HG02852 (cell line): Measurements from ENCODE around the gene EEIG2.

Source experiments
- ATAC-seq: cut with Tn5 transposase; IDR thresholded peaks from one replicate; pipeline ENCODE4 v1.9.1; 2021; ENCODE audit warnings: mild to moderate bottlenecking, moderate library complexity; ENCODE audit not compliant: unreplicated experiment

Gene EEIG2

DNA sequence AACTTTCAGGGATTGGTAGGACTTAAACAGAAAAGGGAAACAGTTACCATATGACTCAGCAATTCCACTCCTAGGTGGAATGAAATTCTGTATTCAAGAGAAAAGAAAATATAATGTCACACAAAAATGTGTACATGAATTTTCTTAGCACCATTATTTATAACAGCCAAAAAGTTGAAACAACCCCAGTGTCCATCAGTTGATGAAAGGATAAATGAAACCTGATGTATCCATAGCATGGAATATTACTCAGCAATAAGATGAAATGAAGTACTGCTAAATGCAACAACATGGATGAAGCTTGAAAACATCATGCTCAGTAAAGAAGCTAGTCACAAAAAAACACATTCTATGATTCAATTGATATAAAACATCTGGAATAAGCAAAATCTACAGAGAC lies 15.5 kb downstream of the EEIG2 start:
- ATAC-seq: no peak

- ATAC-seq: no peak
Measured at GRCh38 chr1:108583757-108584427, 24.0 kb downstream of the EEIG2 start.

DNA sequence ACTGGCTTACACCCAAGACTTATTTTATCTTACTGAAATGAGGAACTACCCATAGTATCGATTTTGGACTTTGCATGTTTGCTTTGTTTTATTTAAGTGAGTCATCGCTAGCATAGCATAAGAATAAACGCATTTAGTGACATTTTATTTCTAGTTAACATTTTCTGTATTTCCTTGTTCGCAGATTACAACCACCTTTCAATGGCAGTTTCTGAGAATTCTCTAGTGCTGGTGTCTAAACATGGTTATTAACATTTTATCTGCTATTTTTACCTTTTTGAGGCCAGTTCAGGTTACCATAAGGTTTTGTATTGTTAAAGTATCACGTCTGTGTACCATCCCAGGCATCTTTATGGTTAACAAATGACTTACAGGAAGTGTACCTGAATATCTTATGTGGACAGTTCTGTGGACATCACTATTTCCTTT lies 24.5 kb downstream of the EEIG2 start:
- ATAC-seq: no peak

- no peak for ATAC-seq
Measured at GRCh38 chr1:108585313-108585712, 25.4 kb downstream of the EEIG2 start.

GRCh38 chr1:108590441-108590840 lies 30.5 kb downstream of the EEIG2 start:
- no peak for ATAC-seq

DNA sequence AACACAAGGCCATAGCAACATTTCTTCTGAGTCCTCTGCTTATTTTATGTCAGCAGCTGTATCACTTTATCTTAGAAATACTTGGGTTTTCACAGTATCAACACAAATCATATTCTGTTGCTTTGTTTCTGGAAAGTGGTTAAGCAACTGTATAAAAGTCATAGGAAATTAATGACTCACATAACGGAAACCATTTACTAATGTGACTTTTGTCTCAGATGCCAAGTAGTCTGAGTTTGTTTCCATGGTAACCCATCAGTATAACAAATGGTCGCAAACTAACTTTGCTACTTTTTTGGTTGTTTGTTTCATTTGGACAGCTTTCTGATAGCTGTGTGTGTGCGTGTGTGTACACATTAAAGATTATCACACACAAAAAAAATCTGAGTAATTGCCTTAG lies 31.1 kb downstream of the EEIG2 start:
- ATAC-seq: no peak

- no peak for ATAC-seq
Measured at GRCh38 chr1:108591466-108591865, 31.6 kb downstream of the EEIG2 start.

DNA sequence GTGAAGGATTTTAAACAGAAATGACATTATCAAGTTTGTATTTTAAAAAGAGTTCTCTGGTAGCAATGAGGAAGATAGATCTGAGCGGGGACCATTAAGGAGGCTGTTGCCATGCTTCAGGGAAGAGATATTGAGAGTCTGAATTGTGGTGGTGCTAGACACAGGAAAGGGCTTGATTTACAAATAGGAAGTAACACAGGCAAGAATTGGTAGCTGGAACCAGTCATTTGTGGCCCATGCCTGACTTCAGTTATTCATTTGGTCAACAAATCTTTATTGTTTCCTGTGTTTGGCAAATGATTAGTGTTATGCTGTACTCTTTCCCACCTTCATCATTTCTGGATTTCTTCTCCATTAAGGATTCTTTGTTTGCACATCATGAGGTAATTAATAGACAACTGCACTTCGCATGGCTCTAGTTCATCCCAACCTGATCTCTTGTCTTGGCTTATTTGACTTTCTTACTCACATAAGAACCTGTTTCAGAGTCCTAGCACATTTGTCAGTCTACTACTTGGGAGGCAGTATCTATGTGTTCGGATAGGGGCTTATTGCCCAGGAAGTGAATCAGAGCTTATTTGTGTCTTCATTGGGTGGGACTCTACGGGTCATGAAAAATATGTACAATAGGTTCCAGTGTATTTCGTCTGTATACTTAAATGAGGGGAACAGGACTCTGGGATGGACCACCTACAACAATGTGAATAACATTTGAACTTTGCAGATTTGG lies 32.3 kb downstream of the EEIG2 start:
- ATAC-seq: no peak

DNA sequence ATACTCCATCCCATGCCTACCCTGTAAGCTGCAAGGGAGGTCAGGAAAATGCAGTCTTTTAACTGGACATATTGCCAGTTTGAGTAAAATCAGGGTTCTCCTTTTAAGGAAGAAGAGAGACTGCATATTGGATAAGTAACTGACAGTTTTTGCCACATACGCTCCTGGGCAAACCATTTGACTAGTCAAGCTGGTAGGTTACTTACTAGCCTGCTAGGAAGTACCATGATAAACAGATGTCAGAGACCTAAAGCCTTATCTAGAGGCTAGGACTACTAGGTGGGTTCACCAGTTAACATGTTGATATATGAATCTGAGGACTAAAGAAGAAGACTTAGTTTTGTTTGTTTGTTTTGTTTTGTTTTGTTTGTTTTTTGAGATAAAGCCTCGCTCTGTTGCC lies 33.5 kb downstream of the EEIG2 start:
- no peak for ATAC-seq

DNA sequence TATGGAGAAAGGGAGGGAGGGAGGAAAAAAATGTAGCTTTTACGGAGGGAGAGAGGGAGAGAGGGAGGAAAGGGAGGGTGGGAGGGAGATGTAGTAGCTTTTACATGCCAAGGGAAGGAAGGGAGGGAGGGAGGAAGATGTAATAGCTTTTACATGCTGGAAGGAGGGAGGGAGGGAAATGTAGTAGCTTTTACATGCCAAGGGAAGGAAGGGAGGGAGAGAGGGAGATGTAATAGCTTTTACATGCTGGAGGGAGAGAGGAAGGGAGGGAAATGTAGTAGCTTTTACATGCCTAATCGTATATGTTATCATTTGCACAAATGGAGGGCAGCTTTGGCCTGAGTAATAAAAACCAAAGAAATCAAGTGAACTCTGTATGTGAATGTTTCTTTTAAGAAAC lies 35.6 kb downstream of the EEIG2 start:
- ATAC-seq: no peak

GRCh38 chr1:108597041-108597440 lies 37.1 kb downstream of the EEIG2 start:
- no peak for ATAC-seq

DNA sequence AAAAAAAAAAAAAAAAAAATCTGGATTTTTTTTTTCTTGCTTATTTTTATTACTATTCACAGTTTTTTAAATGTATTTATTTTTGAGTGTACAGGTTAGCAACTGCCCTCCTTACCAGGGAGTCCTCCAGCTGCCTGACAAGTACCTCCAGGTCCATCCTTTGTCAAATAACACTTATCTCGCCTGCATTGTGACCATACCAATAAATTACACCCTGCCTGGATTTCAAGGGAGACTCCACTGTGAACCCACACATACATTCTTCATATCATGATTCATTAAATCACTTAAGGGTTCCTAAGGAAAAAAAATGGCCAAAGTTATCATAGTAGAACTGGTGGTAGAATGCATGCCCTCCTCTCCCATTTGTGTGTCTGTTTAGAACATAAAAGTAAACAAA lies 38.4 kb downstream of the EEIG2 start:
- ATAC-seq: no peak

DNA sequence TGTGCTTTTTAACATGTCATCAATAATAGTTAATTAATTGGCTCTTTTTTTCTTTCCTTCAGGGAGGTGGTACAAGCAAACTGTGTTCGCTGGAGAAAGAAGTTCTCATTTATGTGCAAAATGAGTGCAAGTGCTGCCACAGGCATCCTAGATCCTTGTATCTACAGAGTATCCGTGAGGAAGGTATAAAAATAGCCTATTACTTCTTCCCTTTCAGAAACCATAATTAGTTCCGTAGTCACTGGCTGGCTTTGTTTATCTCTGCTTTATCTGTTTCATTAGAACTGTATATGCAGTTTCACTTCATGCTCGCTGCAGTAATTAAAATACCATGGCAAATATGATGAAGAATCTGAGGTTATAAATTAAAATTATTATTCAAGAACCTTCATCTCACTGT lies 40.6 kb downstream of the EEIG2 start:
- no peak for ATAC-seq

GRCh38 chr1:108601708-108602410 lies 42.0 kb downstream of the EEIG2 start:
- no peak for ATAC-seq

GRCh38 chr1:108605633-108606032 lies 45.7 kb downstream of the EEIG2 start:
- ATAC-seq: no peak

DNA sequence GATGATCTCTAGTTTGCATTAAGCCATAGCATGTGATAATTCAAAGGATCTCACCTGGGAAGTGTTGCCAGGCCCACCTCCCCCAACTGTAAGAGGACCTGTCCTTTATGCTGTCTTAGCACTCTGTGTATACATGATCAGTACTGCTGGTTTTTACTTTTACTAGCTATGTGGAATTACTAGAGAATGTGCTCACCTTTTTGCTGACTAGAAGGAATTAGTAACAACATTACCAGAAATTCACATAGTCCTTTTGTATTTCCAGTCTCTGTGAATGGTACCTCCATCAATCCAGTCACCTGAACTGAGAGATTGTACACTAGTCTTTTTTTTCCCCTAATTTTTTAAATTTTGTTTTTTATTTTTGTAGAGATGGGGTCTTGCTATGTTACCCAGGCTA lies 46.6 kb downstream of the EEIG2 start:
- ATAC-seq: no peak

DNA sequence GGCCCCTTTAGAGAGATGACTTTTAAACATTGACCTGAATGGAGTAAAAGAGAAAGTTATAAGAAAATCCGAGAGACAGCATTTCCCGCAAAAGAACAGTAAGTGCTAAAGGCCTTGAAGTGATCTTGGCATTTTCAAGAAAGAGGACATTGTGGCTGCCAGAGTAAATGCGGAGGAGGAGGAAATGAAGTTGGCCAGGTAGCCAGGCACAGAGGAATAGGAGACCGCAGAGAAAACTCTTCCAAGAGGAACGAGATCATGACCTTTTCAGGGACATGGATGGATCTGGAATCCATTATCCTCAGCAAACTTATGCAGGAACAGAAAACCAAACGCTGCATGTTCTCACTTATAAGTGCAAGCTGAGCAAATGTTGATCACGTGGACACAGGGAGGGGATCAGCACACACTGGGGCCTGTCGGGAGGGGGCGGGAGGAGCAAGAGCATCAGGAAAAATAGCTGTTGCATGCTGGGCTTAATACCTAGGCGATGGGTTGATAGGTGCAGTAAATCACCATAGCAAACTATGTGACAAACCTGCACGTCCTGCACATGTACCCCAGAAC lies 49.7 kb downstream of the EEIG2 start:
- ATAC-seq: no peak
